ENCODE measurements around the gene TMEM139.
A peak's percentile ranks its signal among the peaks of the same experiment; 100 is the strongest.

Gene TMEM139

DNA sequence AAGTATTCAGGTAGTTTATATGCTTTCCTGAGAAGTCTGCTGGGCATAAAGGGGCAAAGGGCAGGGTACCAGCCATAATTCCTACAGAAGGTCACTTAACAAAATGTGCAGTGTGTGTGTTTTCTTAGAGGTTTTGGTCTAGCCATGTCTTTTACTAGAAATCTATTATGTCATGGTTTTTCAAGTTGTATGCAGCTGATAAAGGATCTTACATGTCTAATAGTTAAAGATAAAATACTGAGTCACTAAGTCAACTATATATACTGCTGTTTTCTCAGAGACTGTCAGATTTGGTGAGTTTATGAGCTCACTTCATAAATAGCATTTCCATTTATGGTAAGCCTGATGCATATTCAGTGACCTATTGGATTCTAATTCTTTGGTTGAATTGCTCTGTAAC is 11.1 kb downstream of the TMEM139 start:
- no peak for TF ChIP-seq CTCF (IDR thresholded peaks at IDR 0.05; ENCODE audit: low read depth, low read length, missing control alignments)
- no peak overlapping the region for H3K4me3 ChIP-seq (replicated peaks; ENCODE audit: low read depth, low read length)
- DNase-seq (ENCODE audit: extremely low read depth, low read depth): no peak

- no peak overlapping the region for H3K4me3 ChIP-seq (replicated peaks; ENCODE audit: low read depth, low read length)
- no peak for TF ChIP-seq CTCF (IDR thresholded peaks at IDR 0.05; ENCODE audit: low read depth, low read length, missing control alignments)
Observed at GRCh38 chr7:143296686-143297085, 11.9 kb downstream of the TMEM139 start.

DNA sequence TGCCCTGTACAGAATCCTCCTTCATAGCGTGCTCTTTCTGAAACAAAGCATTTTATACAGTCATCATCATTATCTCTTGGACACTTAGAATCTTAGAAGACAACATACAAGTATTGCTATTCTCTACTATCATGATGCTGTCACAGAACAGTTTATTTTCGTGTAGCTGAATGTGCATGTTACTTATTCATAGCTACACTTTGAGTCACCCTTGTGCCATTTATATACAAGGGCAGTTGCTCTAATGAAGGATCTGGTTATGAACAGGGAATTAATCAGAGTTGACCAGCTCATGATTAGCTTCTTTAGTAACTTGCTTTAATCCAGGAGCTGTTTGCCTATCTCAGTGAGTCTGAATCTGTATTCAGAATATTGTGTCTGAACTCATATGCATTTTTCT is 14.6 kb downstream of the TMEM139 start:
- no peak for DNase-seq (ENCODE audit: extremely low read depth, low read depth)
- TF ChIP-seq CTCF (IDR thresholded peaks at IDR 0.05; ENCODE audit: low read depth, low read length, missing control alignments): no peak
- no peak overlapping the region for H3K4me3 ChIP-seq (replicated peaks; ENCODE audit: low read depth, low read length)

More at GRCh38 chr7:143296686-143297085, 11.9 kb downstream of the TMEM139 start:
- DNase-seq (ENCODE audit: extremely low read depth, low read depth): no peak

DNA sequence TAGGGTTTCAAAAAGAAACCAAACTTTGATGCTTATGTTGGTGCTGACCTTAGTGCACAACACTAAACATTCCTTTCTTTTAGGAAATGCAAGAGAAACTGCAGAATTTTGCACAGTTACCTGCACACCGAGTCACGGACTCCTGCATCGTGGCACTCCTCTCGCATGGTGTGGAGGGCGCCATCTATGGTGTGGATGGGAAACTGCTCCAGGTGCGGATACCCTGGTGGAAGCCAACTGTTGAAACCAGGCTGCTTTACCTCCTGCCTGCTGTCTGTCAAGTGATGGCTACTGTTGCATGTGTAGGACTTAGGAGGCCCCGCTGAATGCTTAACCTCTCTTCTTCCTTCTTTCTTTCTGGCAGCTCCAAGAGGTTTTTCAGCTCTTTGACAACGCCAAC is 15.1 kb downstream of the TMEM139 start:
- TF ChIP-seq CTCF (IDR thresholded peaks at IDR 0.05; ENCODE audit: low read depth, low read length, missing control alignments): peak; percentile 64
- H3K4me3 ChIP-seq (replicated peaks; ENCODE audit: low read depth, low read length): no peak overlapping the region
- no peak for DNase-seq (ENCODE audit: extremely low read depth, low read depth)

- no peak for TF ChIP-seq CTCF (IDR thresholded peaks at IDR 0.05; ENCODE audit: low read depth, low read length, missing control alignments)
- no peak for DNase-seq (ENCODE audit: extremely low read depth, low read depth)
Observed at GRCh38 chr7:143300959-143301935, 16.5 kb downstream of the TMEM139 start.

GRCh38 chr7:143303733-143304132 is 19.0 kb downstream of the TMEM139 start:
- no peak overlapping the region for H3K4me3 ChIP-seq (replicated peaks; ENCODE audit: low read depth, low read length)
- no peak for TF ChIP-seq CTCF (IDR thresholded peaks at IDR 0.05; ENCODE audit: low read depth, low read length, missing control alignments)
- DNase-seq (ENCODE audit: extremely low read depth, low read depth): no peak

More at GRCh38 chr7:143300959-143301935, 16.5 kb downstream of the TMEM139 start:
- H3K4me3 ChIP-seq (replicated peaks; ENCODE audit: low read depth, low read length): no peak overlapping the region

Measured in HFF-Myc (cell line).